Measurements from ENCODE around the gene KLHL29. TPM values are rescaled to one million over a fixed set of nuclear protein-coding genes. Genes with fewer than 3 reads are reported as not detected.

The KLHL29 gene
- total and polyA plus RNA-seq, 10 donors: 1.5 to 30.5 (median 9.4) TPM

DNA sequence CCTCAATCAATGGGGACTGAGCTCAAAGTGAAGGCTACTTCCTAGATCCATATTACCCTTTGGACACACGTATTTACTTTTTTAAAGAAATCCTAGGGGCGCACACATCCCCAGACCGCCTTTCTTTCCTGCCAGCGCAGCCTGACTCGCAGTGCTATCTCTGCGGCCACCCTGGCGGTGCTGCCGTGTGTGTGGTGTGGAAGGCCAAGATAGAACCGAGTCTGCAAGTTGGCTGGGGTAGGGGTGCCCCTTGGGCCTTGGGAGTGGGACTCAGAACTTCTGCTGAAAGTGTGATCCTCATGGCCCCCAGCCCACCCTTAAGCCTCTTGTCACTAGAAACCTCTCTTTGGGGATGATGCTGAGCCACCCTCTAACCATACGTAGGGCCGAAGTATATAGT, 143.7 kb downstream of the KLHL29 start:
- 92 to 95% (median 93%) methylated on average over 11 of the region's 11 CpGs for WGBS, 5 donors

DNA sequence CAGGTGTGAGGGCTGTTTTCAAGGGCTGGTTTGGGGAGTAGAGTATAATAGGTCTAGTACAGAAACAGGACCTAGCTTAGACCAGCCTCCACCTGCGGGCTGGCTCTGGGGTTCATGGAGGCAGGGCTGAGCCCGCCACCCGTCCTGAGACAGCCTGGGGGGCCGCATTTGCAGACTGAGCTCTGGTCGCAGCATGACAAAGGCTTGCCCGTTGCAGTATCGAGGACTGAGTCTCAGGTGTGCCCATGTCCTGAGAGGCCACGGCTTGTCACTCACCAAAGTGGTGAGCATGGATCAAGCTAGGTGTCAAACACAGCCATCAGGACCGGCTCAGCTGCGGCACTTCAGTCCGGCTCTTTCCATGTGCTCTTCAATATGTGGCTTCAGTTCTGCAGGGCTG, 144.7 kb downstream of the KLHL29 start:
- Histone ChIP-seq H3K4me3 (no peak overlapping the region), H3K9me3 (no peaks in the 10 kb centered on the region), H3K36me3 (no peaks in the 10 kb centered on the region), H3K27ac (no peak overlapping the region), H3K4me1 (peaks cover 0 to 29% (median 8%) of the 10 kb centered on the region in 6 donors), H3K27me3 (replicated peaks in 1 of 7) (no peaks in the 10 kb centered on the region)
- intact Hi-C loops (cut with DNase I; ENCODE audit: low total_unique reads): no loop called here
- 92 to 98% (median 95%) methylated on average over 11 of the region's 11 CpGs for WGBS, 5 donors
- no peak for DNase-seq
- TF ChIP-seq POLR2A (IDR thresholded peaks at IDR 0.05) (no peak), POLR2AphosphoS5 (IDR thresholded peaks at IDR 0.05) (no peak)
- TF ChIP-seq, protein P1, sequence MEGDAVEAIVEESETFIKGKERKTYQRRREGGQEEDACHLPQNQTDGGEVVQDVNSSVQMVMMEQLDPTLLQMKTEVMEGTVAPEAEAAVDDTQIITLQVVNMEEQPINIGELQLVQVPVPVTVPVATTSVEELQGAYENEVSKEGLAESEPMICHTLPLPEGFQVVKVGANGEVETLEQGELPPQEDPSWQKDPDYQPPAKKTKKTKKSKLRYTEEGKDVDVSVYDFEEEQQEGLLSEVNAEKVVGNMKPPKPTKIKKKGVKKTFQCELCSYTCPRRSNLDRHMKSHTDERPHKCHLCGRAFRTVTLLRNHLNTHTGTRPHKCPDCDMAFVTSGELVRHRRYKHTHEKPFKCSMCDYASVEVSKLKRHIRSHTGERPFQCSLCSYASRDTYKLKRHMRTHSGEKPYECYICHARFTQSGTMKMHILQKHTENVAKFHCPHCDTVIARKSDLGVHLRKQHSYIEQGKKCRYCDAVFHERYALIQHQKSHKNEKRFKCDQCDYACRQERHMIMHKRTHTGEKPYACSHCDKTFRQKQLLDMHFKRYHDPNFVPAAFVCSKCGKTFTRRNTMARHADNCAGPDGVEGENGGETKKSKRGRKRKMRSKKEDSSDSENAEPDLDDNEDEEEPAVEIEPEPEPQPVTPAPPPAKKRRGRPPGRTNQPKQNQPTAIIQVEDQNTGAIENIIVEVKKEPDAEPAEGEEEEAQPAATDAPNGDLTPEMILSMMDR (IDR thresholded peaks at IDR 0.05 in 8 of 11, conservative IDR thresholded peaks at IDR 0.05 in 3 of 11): no peak

More for the DNA sequence above, 143.7 kb downstream of the KLHL29 start:
- Histone ChIP-seq H3K4me3 (no peak overlapping the region), H3K27me3 (replicated peaks in 1 of 7) (no peaks in the 10 kb centered on the region), H3K36me3 (no peaks in the 10 kb centered on the region), H3K4me1 (peaks cover 0 to 26% (median 12%) of the 10 kb centered on the region in 6 donors), H3K27ac (no peak overlapping the region), H3K9me3 (no peaks in the 10 kb centered on the region)
- intact Hi-C loops (cut with DNase I; ENCODE audit: low total_unique reads): no loop called here
- TF ChIP-seq, protein P1 (IDR thresholded peaks at IDR 0.05 in 8 of 11, conservative IDR thresholded peaks at IDR 0.05 in 3 of 11): no peak
- TF ChIP-seq POLR2A (IDR thresholded peaks at IDR 0.05) (no peak), POLR2AphosphoS5 (IDR thresholded peaks at IDR 0.05) (no peak)
- no peak for DNase-seq

DNA sequence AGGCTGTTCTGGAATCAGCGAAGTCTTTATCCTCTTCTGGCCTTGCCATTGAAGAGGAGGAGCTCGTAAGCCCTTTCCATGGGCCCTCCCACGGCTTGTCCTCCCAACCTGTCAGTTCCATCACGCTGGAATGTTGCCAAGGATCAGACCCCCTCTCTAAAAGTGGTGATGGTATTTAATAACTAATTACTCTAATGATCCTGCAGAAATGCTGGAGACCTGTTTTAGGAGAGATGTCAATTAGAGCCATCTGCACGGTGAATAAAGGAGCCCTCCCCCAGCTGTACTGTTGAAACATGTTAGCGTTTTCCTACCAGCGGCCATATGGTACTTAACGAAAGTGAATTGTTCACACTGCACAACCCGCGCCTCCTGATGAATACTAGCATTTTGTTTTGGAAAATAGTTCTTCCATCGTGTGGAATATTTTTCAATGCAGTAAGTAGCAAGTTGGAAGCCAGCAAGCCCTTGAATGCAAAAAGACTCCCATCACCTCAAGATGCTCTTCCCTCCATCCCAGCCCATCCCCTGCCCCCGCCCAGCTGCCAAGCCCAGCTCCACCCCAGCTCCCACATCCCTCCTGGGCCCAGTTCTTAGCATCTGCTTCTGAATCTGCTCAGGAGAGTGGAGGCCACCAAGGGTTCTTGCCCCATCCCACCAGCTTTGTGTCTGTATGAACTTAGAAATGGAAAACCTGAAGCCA, 145.4 kb downstream of the KLHL29 start:
- peaks cover 0 to 36% (median 9%) of the 10 kb centered on the region in 6 donors for H3K4me1 ChIP-seq
- H3K27ac ChIP-seq: no peak overlapping the region
- no peak for TF ChIP-seq POLR2AphosphoS5 (IDR thresholded peaks at IDR 0.05)
- TF ChIP-seq, protein P1 (IDR thresholded peaks at IDR 0.05 in 8 of 11, conservative IDR thresholded peaks at IDR 0.05 in 3 of 11): no peak
- no peak for TF ChIP-seq POLR2A (IDR thresholded peaks at IDR 0.05)
- no peaks in the 10 kb centered on the region for H3K9me3 ChIP-seq
- no peak overlapping the region for H3K4me3 ChIP-seq
- intact Hi-C loops (cut with DNase I; ENCODE audit: low total_unique reads): no loop called here
- WGBS, 5 donors: 80 to 89% (median 88%) methylated on average over 11 to 12 of the region's 12 CpGs
- no peak for DNase-seq
- H3K36me3 ChIP-seq: no peaks in the 10 kb centered on the region
- no peaks in the 10 kb centered on the region for H3K27me3 ChIP-seq (replicated peaks in 1 of 7)

DNA sequence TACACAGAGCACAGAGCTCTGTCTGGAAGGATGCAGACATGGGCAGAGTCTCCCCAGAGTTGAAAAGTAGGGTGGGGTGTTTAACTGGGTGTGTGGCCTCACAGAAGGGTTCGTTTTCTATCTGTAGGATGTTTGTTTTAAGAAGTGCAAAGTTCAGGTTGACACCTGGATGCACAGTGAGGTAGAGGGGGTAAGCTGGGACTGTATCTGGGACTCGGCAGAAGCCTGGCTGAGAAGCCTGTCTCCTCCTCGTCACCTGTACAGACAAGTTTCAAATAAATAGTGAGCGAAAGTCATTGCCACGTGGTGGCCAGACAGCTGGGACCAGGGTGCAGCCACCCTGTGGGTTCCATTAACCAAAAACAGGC, 145.9 kb downstream of the KLHL29 start:
- H3K4me1 ChIP-seq: peaks cover 0 to 42% (median 9%) of the 10 kb centered on the region in 6 donors
- TF ChIP-seq POLR2A (IDR thresholded peaks at IDR 0.05) (no peak), POLR2AphosphoS5 (IDR thresholded peaks at IDR 0.05) (no peak)
- TF ChIP-seq, protein P1 (IDR thresholded peaks at IDR 0.05 in 8 of 11, conservative IDR thresholded peaks at IDR 0.05 in 3 of 11): no peak
- intact Hi-C loops (cut with DNase I; ENCODE audit: low total_unique reads): no loop called here
- H3K27ac ChIP-seq: no peak overlapping the region
- H3K4me3 ChIP-seq: no peak overlapping the region
- no peaks in the 10 kb centered on the region for H3K36me3 ChIP-seq
- H3K9me3 ChIP-seq: no peaks in the 10 kb centered on the region
- no peak for DNase-seq
- H3K27me3 ChIP-seq (replicated peaks in 1 of 7): no peaks in the 10 kb centered on the region
- 81 to 93% (median 85%) methylated on average over 5 of the region's 5 CpGs for WGBS, 5 donors
